Transverse colon (tissue), 4 donors: ENCODE data around the gene SLC25A19. TPM values are rescaled to one million over a fixed set of nuclear protein-coding genes. Genes with fewer than 3 reads are reported as not detected.

Experiments
- DNase-seq: peaks from one replicate; pipeline ENCODE4 v3.0.0-alpha.2; 2019
- H3K27ac ChIP-seq, 4 donors: fragments of 200-600 bp; sonication (generic); 2 replicates each; pipeline ENCODE4 v1.5.1; 2016 to 2018; ENCODE audit warnings: inconsistent platforms in 4 of 4
- H3K27me3 ChIP-seq: fragments of 200-600 bp; sonication (generic); 2 replicates; pipeline ENCODE4 v1.5.1; 2017; ENCODE audit warnings: inconsistent platforms
- H3K36me3 ChIP-seq, 4 donors: fragments of 200-600 bp; sonication (generic); 2 replicates each; pipeline ENCODE4 v1.5.1; 2017 to 2019; ENCODE audit warnings: inconsistent platforms in 4 of 4
- H3K4me1 ChIP-seq, 4 donors: fragments of 200-600 bp; sonication (generic); 2 replicates each; pipeline ENCODE4 v1.5.1; 2017 to 2020; ENCODE audit warnings: inconsistent platforms in 4 of 4
- H3K4me3 ChIP-seq, 4 donors: fragments of 200-600 bp; sonication (generic); 1 replicate in 1 of 4; 2 replicates in 3 of 4; pipeline versions ENCODE4 v1.5.1 to v1.6.1; 2017 to 2019; ENCODE audit warnings: inconsistent platforms in 4 of 4
- H3K9me3 ChIP-seq, 2 donors: fragments of 200-600 bp; sonication (generic); 2 replicates each; pipeline ENCODE4 v1.5.1; 2017 to 2019; ENCODE audit warnings: inconsistent platforms in 2 of 2
- CTCF ChIP-seq, 5 experiments: fragments of 200-600 bp in 3 of 5; fragments of 450-650 bp in 2 of 5; sonication (generic) in 3 of 5; IDR thresholded peaks; 1 replicate in 2 of 5; 2 replicates in 3 of 5; pipeline ENCODE4 v1.5.1; 2016 to 2017; ENCODE audit warnings: antibody characterized with exemption in 5 of 5, inconsistent platforms in 3 of 5, mild to moderate bottlenecking in 2 of 5, moderate library complexity in 1 of 5
- EP300 ChIP-seq: sonication (generic); formaldehyde crosslinking; IDR thresholded peaks from one replicate; pipeline ENCODE4 v1.6.1; 2017; ENCODE audit warnings: antibody characterized with exemption, low read depth
- POLR2A ChIP-seq: fragments of 450-650 bp; IDR thresholded peaks from one replicate; pipeline ENCODE4 v1.6.1; 2016; ENCODE audit warnings: antibody characterized with exemption, mild to moderate bottlenecking, moderate library complexity
- POLR2AphosphoS5 ChIP-seq, 3 donors: sonication (generic); formaldehyde crosslinking; IDR thresholded peaks; one replicate each; pipeline ENCODE4 v1.6.1; 2016; ENCODE audit warnings: antibody characterized with exemption in 3 of 3
- WGBS, 2 donors: methylation state at CpG; one replicate each; pipeline ENCODE4 v1.1.5; 2018; ENCODE audit warnings: low coverage in 1 of 2; 5-methylcytosine and 5-hydroxymethylcytosine counted together
- in situ Hi-C, 4 donors: fragments of 200-750 bp; cut with MboI; loops; one replicate each; pipeline versions ENCODE4 v1.15.0 to v1.15.1; 2017; ENCODE audit warnings: low sequenced_read_pairs in 3 of 4, low pct_ligation_motif_present in 1 of 4, low pct_unique_long_range_greater_than_20kb in 1 of 4
- intact Hi-C: fragments of 100-400 bp; cut with DNase I; formaldehyde crosslinking; loops from one replicate; pipeline ENCODE4 v1.15.1; 2023; ENCODE audit warnings: low total_unique reads
- total RNA-seq, 4 donors: library from RNA; depleted of rRNA; stranded (reverse); fragments of >200 nt; gene quantifications; one replicate each; pipeline ENCODE4 v1.1.0, GENCODE V29; 2016

Gene SLC25A19
- total RNA-seq, 4 donors from 2014 or later, result 12.6 to 49.6 (median 20.7) TPM

GRCh38 chr17:75318211-75318610, 29.0 kb upstream of the SLC25A19 start:
- in situ Hi-C loops, result loop anchor here in 2 of 4 donors (25.0 kb wide), 1 partner anchor 94 kb away; the partner anchor contains the start of gene GRB2 (in 2 of the 2)

GRCh38 chr17:75317671-75318070, 28.4 kb upstream of the SLC25A19 start:
- peak; percentile 65 for DNase-seq
- no peaks in the 10 kb centered on the region for H3K27me3 ChIP-seq
- TF ChIP-seq POLR2A, result no peak
- no peak for TF ChIP-seq CTCF (IDR thresholded peaks at IDR 0.05)
- no peak for TF ChIP-seq POLR2AphosphoS5 (IDR thresholded peaks at IDR 0.05)
- no peak for TF ChIP-seq EP300

More at GRCh38 chr17:75318211-75318610, 29.0 kb upstream of the SLC25A19 start:
- WGBS, 2 donors, result 81 to 90% methylated on average over 6 to 10 of the region's 10 CpGs
- Histone ChIP-seq H3K4me3 (no peak overlapping the region), H3K36me3 (peaks cover 0 to 10% (median 4%) of the 10 kb centered on the region in 4 donors), H3K9me3 (no peaks in the 10 kb centered on the region), H3K27ac (peak overlapping the region; percentile 21 to 76 (median 44)), H3K27me3 (no peaks in the 10 kb centered on the region), H3K4me1 (peaks cover 0 to 14% (median under 1%) of the 10 kb centered on the region in 4 donors)
- no peak for DNase-seq
- TF ChIP-seq CTCF (IDR thresholded peaks at IDR 0.05) (no peak), POLR2A (no peak), POLR2AphosphoS5 (IDR thresholded peaks at IDR 0.05) (no peak), EP300 (no peak)
- intact Hi-C loops, result no loop called here

GRCh38 chr17:75316253-75316652, 27.0 kb upstream of the SLC25A19 start:
- peak overlapping the region; percentile 22 to 91 (median 60) for H3K27ac ChIP-seq
- intact Hi-C loops, result no loop called here

More at GRCh38 chr17:75317671-75318070, 28.4 kb upstream of the SLC25A19 start:
- peaks cover 0 to 12% (median 0%) of the 10 kb centered on the region in 4 donors for H3K4me1 ChIP-seq
- H3K36me3 ChIP-seq, result peaks cover 0 to 10% (median 4%) of the 10 kb centered on the region in 4 donors
- in situ Hi-C loops, result loop anchor here in 2 of 4 donors (25.0 kb wide), 1 partner anchor 95 kb away; the partner anchor contains the start of gene GRB2 (in 2 of the 2)
- intact Hi-C loops, result no loop called here
- H3K9me3 ChIP-seq, result no peaks in the 10 kb centered on the region
- 64 to 69% methylated on average over 6 to 11 of the region's 11 CpGs for WGBS, 2 donors
- H3K4me3 ChIP-seq, result no peak overlapping the region
- H3K27ac ChIP-seq, result peak overlapping the region; percentile 21 to 76 (median 44)

More at GRCh38 chr17:75316253-75316652, 27.0 kb upstream of the SLC25A19 start:
- Histone ChIP-seq H3K4me3 (no peak overlapping the region), H3K36me3 (peaks cover 0 to 10% (median 2%) of the 10 kb centered on the region in 4 donors), H3K4me1 (peaks cover 0 to 12% (median 0%) of the 10 kb centered on the region in 4 donors), H3K9me3 (no peaks in the 10 kb centered on the region), H3K27me3 (no peaks in the 10 kb centered on the region)
- no peak for DNase-seq
- in situ Hi-C loops, result loop anchor here in 2 of 4 donors (25.0 kb wide), 1 partner anchor 96 kb away; the partner anchor contains the start of gene GRB2 (in 2 of the 2)
- TF ChIP-seq POLR2A (no peak), CTCF (IDR thresholded peaks at IDR 0.05) (no peak), POLR2AphosphoS5 (IDR thresholded peaks at IDR 0.05) (no peak), EP300 (no peak)
- 76% methylated on average over 5 of the region's 5 CpGs; no CpG with 5 or more reads in 1 of the 2 donors for WGBS, 2 donors
